ENCODE measurements around the gene METTL16. TPM values are rescaled to one million over a fixed set of nuclear protein-coding genes. Genes with fewer than 3 reads are reported as not detected.

Gene METTL16
- total and polyA plus RNA-seq, 4 donors: 4.1 to 8.9 (median 6.6) TPM

DNA sequence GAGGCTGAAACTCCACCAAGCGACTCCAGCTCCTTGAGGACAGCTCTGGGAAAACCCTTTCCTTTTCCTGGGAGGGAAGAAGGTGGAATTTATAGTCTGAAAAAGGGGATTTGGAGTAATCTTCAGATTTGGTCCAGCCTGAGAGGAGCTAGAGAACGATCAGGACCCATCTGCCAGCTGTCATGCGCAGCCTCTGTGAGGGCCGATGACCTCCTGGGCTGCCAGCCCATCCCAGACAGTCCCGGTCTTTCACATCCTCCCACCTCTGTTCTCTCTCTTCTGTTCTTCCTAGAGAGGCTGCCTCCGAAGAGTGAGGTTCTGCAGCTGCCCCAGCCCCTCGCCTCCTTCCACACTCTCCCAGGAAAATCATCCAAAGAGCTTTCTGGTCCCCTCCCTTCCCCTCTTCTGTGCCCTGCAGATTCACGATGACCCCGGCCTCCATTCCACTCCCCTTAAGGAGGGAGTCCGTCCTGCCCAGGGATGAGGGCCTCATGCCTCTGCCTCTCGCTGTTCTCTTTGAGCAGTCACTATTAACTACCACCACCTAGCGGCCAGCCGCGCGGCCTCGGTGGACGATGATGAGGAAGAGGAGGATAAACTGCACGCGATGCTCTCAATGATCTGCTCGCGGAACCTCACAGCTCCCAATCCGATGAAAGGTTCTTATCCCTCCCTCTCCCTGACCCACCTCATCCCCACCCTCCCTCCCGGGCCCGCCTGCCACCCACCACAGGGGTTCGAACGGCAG lies 144.8 kb downstream of the METTL16 start:
- H3K27ac ChIP-seq (ENCODE audit: low read depth in 1 of 2, low read length in 2 of 2): no peak overlapping the region
- 87% methylated on average over 26 of the region's 26 CpGs for WGBS
- H3K9me3 ChIP-seq (ENCODE audit: control insufficient read depth in 4 of 4, low read length in 3 of 4): no peaks in the 10 kb centered on the region
- H3K36me3 ChIP-seq (ENCODE audit: control insufficient read depth in 4 of 4, insufficient read depth in 3 of 4, low read depth in 1 of 4, low read length in 3 of 4): peaks cover 2 to 28% (median 3%) of the 10 kb centered on the region in 4 donors
- DNase-seq (ENCODE audit: low spot score): no peak
- no peak overlapping the region for H3K4me3 ChIP-seq (ENCODE audit: low read depth in 1 of 3, low read length in 3 of 3)
- no peak for TF ChIP-seq YY1 (IDR thresholded peaks at IDR 0.05)
- no peak for TF ChIP-seq RAD21 (IDR thresholded peaks at IDR 0.05)
- TF ChIP-seq JUND (IDR thresholded peaks at IDR 0.05): no peak
- TF ChIP-seq, protein P1, sequence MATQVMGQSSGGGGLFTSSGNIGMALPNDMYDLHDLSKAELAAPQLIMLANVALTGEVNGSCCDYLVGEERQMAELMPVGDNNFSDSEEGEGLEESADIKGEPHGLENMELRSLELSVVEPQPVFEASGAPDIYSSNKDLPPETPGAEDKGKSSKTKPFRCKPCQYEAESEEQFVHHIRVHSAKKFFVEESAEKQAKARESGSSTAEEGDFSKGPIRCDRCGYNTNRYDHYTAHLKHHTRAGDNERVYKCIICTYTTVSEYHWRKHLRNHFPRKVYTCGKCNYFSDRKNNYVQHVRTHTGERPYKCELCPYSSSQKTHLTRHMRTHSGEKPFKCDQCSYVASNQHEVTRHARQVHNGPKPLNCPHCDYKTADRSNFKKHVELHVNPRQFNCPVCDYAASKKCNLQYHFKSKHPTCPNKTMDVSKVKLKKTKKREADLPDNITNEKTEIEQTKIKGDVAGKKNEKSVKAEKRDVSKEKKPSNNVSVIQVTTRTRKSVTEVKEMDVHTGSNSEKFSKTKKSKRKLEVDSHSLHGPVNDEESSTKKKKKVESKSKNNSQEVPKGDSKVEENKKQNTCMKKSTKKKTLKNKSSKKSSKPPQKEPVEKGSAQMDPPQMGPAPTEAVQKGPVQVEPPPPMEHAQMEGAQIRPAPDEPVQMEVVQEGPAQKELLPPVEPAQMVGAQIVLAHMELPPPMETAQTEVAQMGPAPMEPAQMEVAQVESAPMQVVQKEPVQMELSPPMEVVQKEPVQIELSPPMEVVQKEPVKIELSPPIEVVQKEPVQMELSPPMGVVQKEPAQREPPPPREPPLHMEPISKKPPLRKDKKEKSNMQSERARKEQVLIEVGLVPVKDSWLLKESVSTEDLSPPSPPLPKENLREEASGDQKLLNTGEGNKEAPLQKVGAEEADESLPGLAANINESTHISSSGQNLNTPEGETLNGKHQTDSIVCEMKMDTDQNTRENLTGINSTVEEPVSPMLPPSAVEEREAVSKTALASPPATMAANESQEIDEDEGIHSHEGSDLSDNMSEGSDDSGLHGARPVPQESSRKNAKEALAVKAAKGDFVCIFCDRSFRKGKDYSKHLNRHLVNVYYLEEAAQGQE (IDR thresholded peaks at IDR 0.05): no peak
- TF ChIP-seq NR2F2 (IDR thresholded peaks at IDR 0.05): no peak
- TF ChIP-seq, protein P2, sequence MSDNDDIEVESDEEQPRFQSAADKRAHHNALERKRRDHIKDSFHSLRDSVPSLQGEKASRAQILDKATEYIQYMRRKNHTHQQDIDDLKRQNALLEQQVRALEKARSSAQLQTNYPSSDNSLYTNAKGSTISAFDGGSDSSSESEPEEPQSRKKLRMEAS (IDR thresholded peaks at IDR 0.05): no peak
- TF ChIP-seq GABPA (IDR thresholded peaks at IDR 0.05 in 1 of 2, conservative IDR thresholded peaks at IDR 0.05 in 1 of 2): no peak
- TF ChIP-seq FOXA2 (IDR thresholded peaks at IDR 0.05): no peak
- no peak for TF ChIP-seq EGR1 (IDR thresholded peaks at IDR 0.05; ENCODE audit: low read depth in 2 of 2)
- TF ChIP-seq, protein P3, sequence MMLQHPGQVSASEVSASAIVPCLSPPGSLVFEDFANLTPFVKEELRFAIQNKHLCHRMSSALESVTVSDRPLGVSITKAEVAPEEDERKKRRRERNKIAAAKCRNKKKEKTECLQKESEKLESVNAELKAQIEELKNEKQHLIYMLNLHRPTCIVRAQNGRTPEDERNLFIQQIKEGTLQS (IDR thresholded peaks at IDR 0.05): no peak
- TF ChIP-seq TAF1 (conservative IDR thresholded peaks at IDR 0.05): no peak
- peaks cover 0 to 2% (median 0%) of the 10 kb centered on the region in 4 donors for H3K4me1 ChIP-seq (ENCODE audit: control insufficient read depth in 4 of 4, insufficient read depth in 4 of 4, low read length in 3 of 4)
- no peaks in the 10 kb centered on the region for H3K27me3 ChIP-seq (ENCODE audit: control insufficient read depth in 4 of 4, insufficient read depth in 4 of 4, low read length in 3 of 4)
- no peak overlapping the region for H3K9ac ChIP-seq (ENCODE audit: low read depth in 1 of 2, low read length in 2 of 2)

Small RNA genes lying within 50 kb of the gene (small RNA-seq; reads per million reads assigned to genes)
- gene AC006435.3 (not detected), gene AC006435.4 (not detected), gene AC006435.5 (not detected)

Other genes with a start within 250 kb of the METTL16 start
- 10 to 100 TPM in 1 of 2 donors, 1 to 10 TPM in 1; 9.3 to 12.0 TPM for gene SMG6, start 208.1 kb downstream of the METTL16 start, total RNA-seq
- 1 to 10 TPM; 4.9 to 7.1 TPM for gene SMG6, start 208.1 kb downstream of the METTL16 start, polyA plus RNA-seq
- 10 to 100 TPM in 1 of 2 donors, 1 to 10 TPM in 1; 4.9 to 10.3 TPM for gene SRR, start 207.9 kb downstream of the METTL16 start, total RNA-seq
- gene SRR, start 207.9 kb downstream of the METTL16 start, polyA plus RNA-seq: 1 to 10 TPM; 2.9 to 3.8 TPM
- 10 to 100 TPM; 18.1 to 27.0 TPM for gene TSR1, start 175.4 kb downstream of the METTL16 start, total RNA-seq
- gene TSR1, start 175.4 kb downstream of the METTL16 start, polyA plus RNA-seq: 1 to 10 TPM; 6.5 to 9.6 TPM
- gene SGSM2, start 174.4 kb downstream of the METTL16 start, total RNA-seq: 10 to 100 TPM; 12.4 to 17.5 TPM
- gene SGSM2, start 174.4 kb downstream of the METTL16 start, polyA plus RNA-seq: 10 to 100 TPM in 1 of 2 donors, 1 to 10 TPM in 1; 5.5 to 12.4 TPM
- 1 to 10 TPM; 2.8 to 5.0 TPM for gene MNT, start 110.8 kb downstream of the METTL16 start, total RNA-seq
- 1 to 10 TPM; 1.7 to 2.5 TPM for gene MNT, start 110.8 kb downstream of the METTL16 start, polyA plus RNA-seq
- gene PAFAH1B1, start 81.8 kb upstream of the METTL16 start, total RNA-seq: 10 to 100 TPM; 41.0 to 44.1 TPM
- gene PAFAH1B1, start 81.8 kb upstream of the METTL16 start, polyA plus RNA-seq: 10 to 100 TPM; 14.0 to 17.3 TPM
- gene CLUH, start 199.9 kb upstream of the METTL16 start, total RNA-seq: 100 to 1,000 TPM in 1 of 2 donors, 10 to 100 TPM in 1; 73.0 to 224 TPM
- gene CLUH, start 199.9 kb upstream of the METTL16 start, polyA plus RNA-seq: 100 to 1,000 TPM in 1 of 2 donors, 10 to 100 TPM in 1; 40.2 to 130 TPM
- gene CCDC92B, start 237.8 kb upstream of the METTL16 start, total RNA-seq: not detected
- not detected for gene CCDC92B, start 237.8 kb upstream of the METTL16 start, polyA plus RNA-seq